Endothelial cell of umbilical vein (primary cell): ENCODE results near the gene IFITM2. TPM values are rescaled to one million over a fixed set of nuclear protein-coding genes. Genes with fewer than 3 reads are reported as not detected.

Experiments
- BruUV-seq: library from RNA; stranded (reverse); fragments of 400-500 nt; replicated peaks from 2 replicates; lab custom pipeline; 2021; lab: Mats Ljungman, UMichigan
- CTCF ChIA-PET: fragments of 300-600, 350-600 bp; sonication (Branson Sonifier 250); formaldehyde crosslinking; loops from one replicate; lab custom pipeline; 2021; ENCODE audit warnings: antibody characterized with exemption, inconsistent platforms; lab: Charles Lee
- POLR2A ChIA-PET: fragments of 300-600, 350-600 bp; sonication (Branson Sonifier 250); formaldehyde crosslinking; loops from one replicate; lab custom pipeline; 2021; ENCODE audit warnings: antibody characterized with exemption, inconsistent platforms; lab: Charles Lee
- DNase-seq: peaks from one replicate; pipeline ENCODE4 v3.0.0-alpha.2; 2011; ENCODE audit warnings: low read depth, low spot score
- FAIRE-seq: peaks from 2 replicates; lab custom pipeline; 2011; peaks lifted over from hg19 to GRCh38; lab: Jason Lieb, UNC
- H2AFZ ChIP-seq: 2 replicates; pipeline ENCODE4 v1.6.0; 2012; ENCODE audit warnings: low read depth, low read length, control low read depth, inconsistent platforms
- H3K27ac ChIP-seq: 2 replicates; pipeline ENCODE4 v1.5.1; 2011; ENCODE audit warnings: low read depth, mild to moderate bottlenecking, control low read depth, low read length, moderate library complexity; ENCODE audit not compliant: insufficient read depth
- H3K27me3 ChIP-seq, 2 experiments: 2 replicates each; pipeline versions ENCODE4 v1.6.0 to v1.6.1; 2011; ENCODE audit warnings: low read length in 2 of 2, mixed read lengths in 1 of 2; ENCODE audit not compliant: control insufficient read depth in 2 of 2, insufficient read depth in 2 of 2
- H3K36me3 ChIP-seq, 2 experiments: 2 replicates in 1 of 2; 3 replicates in 1 of 2; pipeline ENCODE4 v1.5.1; 2011; ENCODE audit warnings: low read length in 2 of 2, mild to moderate bottlenecking in 1 of 2, moderate library complexity in 1 of 2; ENCODE audit not compliant: control insufficient read depth in 2 of 2, insufficient read depth in 2 of 2; ENCODE audit errors: extremely low read depth in 1 of 2
- H3K4me1 ChIP-seq: 3 replicates; pipeline ENCODE4 v1.5.1; 2011; ENCODE audit warnings: mild to moderate bottlenecking, low read length; ENCODE audit not compliant: control insufficient read depth, insufficient read depth; ENCODE audit errors: extremely low read depth
- H3K4me2 ChIP-seq: 2 replicates; pipeline ENCODE4 v1.6.1; 2011; ENCODE audit warnings: low read length, control low read depth, mixed read lengths; ENCODE audit not compliant: insufficient read depth
- H3K4me3 ChIP-seq, 3 experiments: fragments of 200-600 bp in 1 of 3; sonication (generic), shearing (Covaris generic) in 1 of 3; replicated peaks in 1 of 3; 2 replicates each; pipeline ENCODE4 v1.5.1; 2011 to 2016; ENCODE audit warnings: control low read depth in 3 of 3, low read length in 3 of 3, mild to moderate bottlenecking in 2 of 3, inconsistent platforms in 1 of 3, low read depth in 1 of 3, moderate library complexity in 1 of 3; ENCODE audit not compliant: insufficient read depth in 1 of 3
- H3K79me2 ChIP-seq: 2 replicates; pipeline ENCODE4 v1.6.0; 2012; ENCODE audit warnings: low read length, inconsistent platforms; ENCODE audit not compliant: control insufficient read depth, insufficient read depth
- H3K9ac ChIP-seq: replicated peaks from 2 replicates; pipeline ENCODE3; 2011; ENCODE audit warnings: low read length, control low read depth; ENCODE audit not compliant: insufficient read depth; ENCODE audit errors: extremely low read depth
- H3K9me1 ChIP-seq: replicated peaks from 3 replicates; pipeline ENCODE4 v1.6.0; 2011; ENCODE audit warnings: mild to moderate bottlenecking, low read length; ENCODE audit not compliant: control insufficient read depth, insufficient read depth; ENCODE audit errors: extremely low read depth
- H3K9me3 ChIP-seq: replicated peaks from 2 replicates; pipeline ENCODE4 v1.5.1; 2012; ENCODE audit warnings: low read length, inconsistent platforms; ENCODE audit not compliant: control insufficient read depth, insufficient read depth
- H4K20me1 ChIP-seq: replicated peaks from 2 replicates; pipeline ENCODE3; 2011; ENCODE audit warnings: mild to moderate bottlenecking, low read length; ENCODE audit not compliant: control insufficient read depth, insufficient read depth; ENCODE audit errors: extremely low read depth
- EZH2 ChIP-seq: IDR thresholded peaks from 2 replicates; pipeline ENCODE4 v1.6.1; 2012; ENCODE audit warnings: borderline replicate concordance, low read depth, mild to moderate bottlenecking, moderate library complexity, low read length, inconsistent platforms; ENCODE audit not compliant: severe bottlenecking
- FOS ChIP-seq: IDR thresholded peaks from 2 replicates; pipeline ENCODE4 v1.6.1; 2011; ENCODE audit warnings: mild to moderate bottlenecking, low read length, moderate library complexity, borderline replicate concordance; ENCODE audit not compliant: insufficient read depth
- GATA2 ChIP-seq: IDR thresholded peaks from 2 replicates; pipeline ENCODE4 v1.7.0; 2011; ENCODE audit warnings: low read depth, mild to moderate bottlenecking, moderate library complexity, mixed read lengths, low read length; ENCODE audit not compliant: insufficient read length, insufficient read depth
- JUN ChIP-seq: IDR thresholded peaks from 2 replicates; pipeline ENCODE4 v1.6.1; 2011; ENCODE audit warnings: borderline replicate concordance, low read depth; ENCODE audit not compliant: insufficient read length, insufficient read depth
- MYC ChIP-seq: IDR thresholded peaks from one replicate; pipeline ENCODE4 v1.6.1; 2011; ENCODE audit warnings: mild to moderate bottlenecking, low read depth, low read length
- POLR2A ChIP-seq: IDR thresholded peaks from 2 replicates; pipeline ENCODE4 v1.6.1; 2012; ENCODE audit warnings: low read depth, mild to moderate bottlenecking, control low read depth, low read length
- POLR2AphosphoS5 ChIP-seq: IDR thresholded peaks from 2 replicates; pipeline ENCODE4 v1.6.1; 2012; ENCODE audit warnings: low read depth, mild to moderate bottlenecking, control low read depth, low read length, moderate library complexity; ENCODE audit not compliant: insufficient read depth
- dilution Hi-C: fragments of 300-500 bp; cut with MboI; formaldehyde crosslinking; loops from one replicate; pipeline ENCODE4 v1.15.0; 2019; ENCODE audit warnings: low sequenced_read_pairs; ENCODE audit not compliant: extremely low pct_ligation_motif_present
- intact Hi-C: fragments of 100-400 bp; cut with micrococcal nuclease; formaldehyde crosslinking; loops from one replicate; pipeline ENCODE4 v1.10.0; 2022
- polyA plus RNA-seq, 4 experiments: library from polyadenylated mRNA; depleted of rRNA in 3 of 4; stranded (reverse) in 3 of 4; unstranded in 1 of 4; fragments of >200 nt; gene quantifications; 2 replicates each; pipeline versions ENCODE4 v1.2.1 to v1.2.3, GENCODE V29; 2011 to 2012; ENCODE audit warnings: missing spikeins in 1 of 4
- total RNA-seq: library from RNA; stranded (reverse); gene quantifications from 2 replicates; pipeline ENCODE4 v1.2.3, GENCODE V29; 2021
- TF ChIP-seq, protein P1 (sequence below): IDR thresholded peaks from 2 replicates; pipeline ENCODE4 v1.6.1; 2011; ENCODE audit not compliant: insufficient read depth, insufficient read length
- TF ChIP-seq, protein P2 (sequence below), 2 donors: IDR thresholded peaks; 1 replicate in 1 of 2; 2 replicates in 1 of 2; pipeline ENCODE4 v1.5.1; 2011; ENCODE audit warnings: low read length in 2 of 2, mild to moderate bottlenecking in 2 of 2, moderate library complexity in 2 of 2, control low read depth in 1 of 2, inconsistent platforms in 1 of 2, low read depth in 1 of 2; ENCODE audit not compliant: insufficient read depth in 1 of 2; ENCODE audit errors: extremely low read depth in 1 of 2

IFITM2 gene
- total and polyA plus RNA-seq, 2 donors (not counting 3 experiments of a cell fraction or from before 2014, with no cell fraction given): 219 to 1,135 TPM

DNA sequence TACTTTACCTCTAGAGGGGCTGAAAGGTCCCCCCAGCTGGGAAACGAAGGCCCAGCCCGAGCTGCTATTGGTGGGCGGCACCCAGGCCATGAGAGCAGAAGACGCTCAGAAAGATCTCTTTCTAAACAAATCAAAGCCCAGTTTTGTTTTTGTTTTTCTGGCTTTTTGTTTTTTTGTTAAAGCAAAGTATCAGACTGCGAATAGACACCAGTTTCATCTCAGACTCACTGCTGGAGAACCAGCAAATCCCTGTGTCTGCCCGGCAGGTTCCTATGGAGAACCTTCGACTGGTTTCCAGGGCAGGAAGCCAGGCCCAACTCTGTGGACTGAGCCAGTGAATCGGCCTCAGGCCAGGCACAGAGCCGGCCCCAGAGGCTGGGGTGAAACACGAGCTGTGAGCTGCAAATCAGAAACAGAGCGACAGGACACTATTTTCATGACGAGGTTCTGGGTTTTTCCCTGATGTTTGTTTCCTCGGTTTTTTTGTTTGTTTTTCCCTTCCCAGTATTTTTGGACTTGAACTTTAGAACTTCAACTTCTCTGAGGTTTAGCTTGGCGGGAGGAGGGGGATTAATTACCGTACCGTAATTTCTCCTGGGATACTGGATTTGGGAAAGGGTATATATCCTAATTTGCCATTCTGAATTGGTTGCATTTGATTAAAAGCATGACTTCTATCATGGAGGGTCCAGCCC, 45.7 kb downstream of the IFITM2 start:
- Histone ChIP-seq H3K36me3 (no peaks in the 10 kb centered on the region), H3K9me1 (no peaks in the 10 kb centered on the region), H4K20me1 (no peaks in the 10 kb centered on the region), H3K4me3 (no peak overlapping the region), H3K79me2 (no peaks in the 10 kb centered on the region), H3K27ac (no peak overlapping the region), H2AFZ (peak overlapping the region; percentile 85), H3K4me1 (peaks cover 8% of the 10 kb centered on the region), H3K4me2 (no peak overlapping the region), H3K9ac (no peak overlapping the region), H3K27me3 (no peaks in the 10 kb centered on the region), H3K9me3 (no peaks in the 10 kb centered on the region)
- TF ChIP-seq POLR2AphosphoS5: no peak
- TF ChIP-seq POLR2A: no peak
- TF ChIP-seq EZH2: no peak
- TF ChIP-seq, protein P1, sequence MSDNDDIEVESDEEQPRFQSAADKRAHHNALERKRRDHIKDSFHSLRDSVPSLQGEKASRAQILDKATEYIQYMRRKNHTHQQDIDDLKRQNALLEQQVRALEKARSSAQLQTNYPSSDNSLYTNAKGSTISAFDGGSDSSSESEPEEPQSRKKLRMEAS: no peak
- no peak for TF ChIP-seq JUN
- TF ChIP-seq MYC: no peak
- TF ChIP-seq FOS: no peak
- TF ChIP-seq GATA2: no peak
- TF ChIP-seq, protein P2, sequence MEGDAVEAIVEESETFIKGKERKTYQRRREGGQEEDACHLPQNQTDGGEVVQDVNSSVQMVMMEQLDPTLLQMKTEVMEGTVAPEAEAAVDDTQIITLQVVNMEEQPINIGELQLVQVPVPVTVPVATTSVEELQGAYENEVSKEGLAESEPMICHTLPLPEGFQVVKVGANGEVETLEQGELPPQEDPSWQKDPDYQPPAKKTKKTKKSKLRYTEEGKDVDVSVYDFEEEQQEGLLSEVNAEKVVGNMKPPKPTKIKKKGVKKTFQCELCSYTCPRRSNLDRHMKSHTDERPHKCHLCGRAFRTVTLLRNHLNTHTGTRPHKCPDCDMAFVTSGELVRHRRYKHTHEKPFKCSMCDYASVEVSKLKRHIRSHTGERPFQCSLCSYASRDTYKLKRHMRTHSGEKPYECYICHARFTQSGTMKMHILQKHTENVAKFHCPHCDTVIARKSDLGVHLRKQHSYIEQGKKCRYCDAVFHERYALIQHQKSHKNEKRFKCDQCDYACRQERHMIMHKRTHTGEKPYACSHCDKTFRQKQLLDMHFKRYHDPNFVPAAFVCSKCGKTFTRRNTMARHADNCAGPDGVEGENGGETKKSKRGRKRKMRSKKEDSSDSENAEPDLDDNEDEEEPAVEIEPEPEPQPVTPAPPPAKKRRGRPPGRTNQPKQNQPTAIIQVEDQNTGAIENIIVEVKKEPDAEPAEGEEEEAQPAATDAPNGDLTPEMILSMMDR (IDR thresholded peaks at IDR 0.05; ENCODE audit: extremely low read depth in 1 of 2, insufficient read depth in 1 of 2, low read depth in 1 of 2, low read length in 2 of 2): no peak
- FAIRE-seq (no peak), DNase-seq (peak; percentile 49)
- dilution Hi-C loops: no loop called here
- intact Hi-C loops: no loop called here
- ChIA-PET POLR2A (interaction anchor here (0.5 kb wide), 1 partner anchor 86 kb away, joined by 5 read pairs; no protein-coding TSS in a partner anchor), CTCF (no interaction called here)
- no TSS peak for BruUV-seq
